T-helper 22 cell (primary cell): ENCODE measurements around the gene CPE.
"Not testable (repeated sequence)": the region's sequence is repeated elsewhere in the genome, so short reads cannot be mapped to it uniquely, and the experiment has no call there.

ENCODE experiments used
- DNase-seq: peaks from one replicate; pipeline ENCODE4 v3.0.0-alpha.2; 2020; ENCODE audit warnings: low read depth

CPE gene

DNA sequence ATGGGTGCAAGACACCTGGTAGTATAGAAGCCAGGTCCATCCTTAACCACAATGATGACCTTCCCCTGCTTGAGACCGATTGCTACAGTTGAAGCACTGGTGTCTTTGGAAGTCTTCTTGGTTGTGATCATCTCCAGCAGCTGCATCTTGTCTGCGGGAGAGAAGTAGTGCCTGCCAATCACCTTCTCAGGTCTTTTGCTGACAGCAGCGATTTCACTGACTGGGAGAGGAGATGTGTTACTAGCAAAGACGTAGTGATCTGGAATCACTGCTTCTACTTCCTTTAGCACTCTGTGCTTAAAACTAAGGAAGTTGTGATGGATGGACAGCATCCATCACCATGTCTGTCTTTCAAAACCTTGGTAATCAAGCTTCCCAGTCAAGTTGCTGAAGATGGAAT, 25.9 kb downstream of the CPE start:
- DNase-seq: no peak

DNA sequence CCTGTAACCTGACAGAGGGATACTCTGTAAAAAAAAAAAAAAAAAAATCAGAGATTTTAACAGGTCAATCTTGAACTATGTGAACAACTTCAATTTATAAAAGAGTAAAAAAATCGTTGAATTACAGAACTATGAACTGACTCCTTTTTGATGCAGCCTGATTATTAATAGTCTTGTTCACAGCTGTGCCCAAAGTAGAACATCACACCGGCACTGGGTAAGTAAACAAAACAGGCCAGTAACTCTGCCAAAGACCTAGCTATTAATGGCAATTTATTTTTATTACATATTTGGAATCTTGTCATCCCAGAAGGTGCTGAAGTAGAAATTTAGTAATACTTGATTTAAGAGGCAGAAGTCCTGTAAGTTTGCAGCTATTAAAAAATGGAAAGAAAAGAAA, 31.4 kb downstream of the CPE start:
- DNase-seq: no peak

DNA sequence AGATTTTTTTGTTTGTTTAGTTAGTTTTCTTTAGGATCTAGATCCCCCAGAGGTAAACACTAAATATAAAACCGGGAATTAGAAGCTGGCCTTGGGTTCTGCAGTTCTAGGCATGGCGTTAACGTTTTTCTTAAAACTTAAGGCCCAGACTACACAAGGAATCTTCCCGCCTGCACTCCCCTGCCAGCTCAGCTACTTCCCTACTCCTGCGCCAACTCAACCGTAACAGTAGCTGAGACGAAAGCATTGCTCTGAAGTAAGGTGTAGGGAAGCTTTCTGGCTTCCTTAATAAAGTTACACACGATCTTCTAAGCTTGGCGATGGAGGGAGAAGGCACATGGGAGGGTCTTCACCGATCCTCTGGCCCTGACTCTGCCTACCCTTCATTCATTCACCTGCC, 37.1 kb downstream of the CPE start:
- no peak for DNase-seq

DNA sequence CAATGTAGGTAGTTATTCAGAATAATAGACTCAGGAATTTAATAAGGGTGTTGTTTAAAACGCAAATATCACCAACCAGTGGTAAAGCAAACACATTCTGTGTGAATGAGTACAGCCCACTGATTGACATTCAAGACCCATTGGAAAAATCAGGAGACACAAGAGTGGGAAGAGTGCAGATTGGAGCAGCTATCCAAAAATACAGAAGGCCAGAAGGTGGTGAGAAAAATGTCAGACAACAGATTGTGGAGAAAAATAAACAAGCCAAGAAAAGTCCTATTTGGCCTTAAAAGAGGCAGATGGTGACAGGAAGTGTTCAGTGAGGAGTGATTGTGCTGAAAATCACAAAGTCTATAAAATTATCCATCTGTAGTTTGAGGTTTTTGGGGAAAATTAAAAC, 39.3 kb downstream of the CPE start:
- no peak for DNase-seq

DNA sequence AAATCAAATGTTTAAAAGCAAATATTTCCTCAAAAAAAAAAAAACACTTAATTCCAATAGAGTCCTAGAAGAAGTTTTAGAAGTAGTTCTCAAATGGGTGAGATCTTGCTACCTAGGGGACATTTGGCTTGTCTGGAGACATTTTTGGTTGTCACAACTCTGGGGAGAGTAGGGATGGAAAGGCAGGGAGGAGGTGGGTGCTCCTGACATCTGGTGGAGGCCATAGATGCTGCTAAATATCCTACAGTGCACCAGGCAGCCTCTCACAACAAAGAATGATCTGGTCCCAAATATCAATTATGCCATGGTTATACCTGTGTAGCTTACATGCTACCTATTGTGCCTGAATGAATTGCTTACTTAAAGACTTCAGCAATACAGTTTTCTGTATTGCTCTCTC, 46.8 kb downstream of the CPE start:
- DNase-seq: no peak

DNA sequence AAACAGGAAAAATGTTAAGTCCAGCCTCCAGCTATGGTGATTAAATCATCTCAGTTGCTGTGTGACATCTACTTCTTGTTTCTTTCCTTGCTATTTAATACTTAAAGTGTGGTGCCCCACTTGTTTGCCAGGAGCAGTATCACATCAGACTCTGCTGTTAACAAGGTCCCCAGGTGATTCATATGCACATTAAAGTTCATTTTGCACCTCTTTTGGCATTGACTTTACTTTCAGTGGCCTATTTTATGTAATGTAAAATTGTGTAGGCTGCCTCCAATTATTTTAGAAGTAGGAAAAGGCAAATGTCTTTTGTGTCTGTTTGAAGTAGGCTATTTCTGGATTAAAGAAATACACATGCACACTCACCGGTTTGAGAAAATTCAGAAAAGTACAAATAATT, 47.5 kb downstream of the CPE start:
- DNase-seq: no peak

DNA sequence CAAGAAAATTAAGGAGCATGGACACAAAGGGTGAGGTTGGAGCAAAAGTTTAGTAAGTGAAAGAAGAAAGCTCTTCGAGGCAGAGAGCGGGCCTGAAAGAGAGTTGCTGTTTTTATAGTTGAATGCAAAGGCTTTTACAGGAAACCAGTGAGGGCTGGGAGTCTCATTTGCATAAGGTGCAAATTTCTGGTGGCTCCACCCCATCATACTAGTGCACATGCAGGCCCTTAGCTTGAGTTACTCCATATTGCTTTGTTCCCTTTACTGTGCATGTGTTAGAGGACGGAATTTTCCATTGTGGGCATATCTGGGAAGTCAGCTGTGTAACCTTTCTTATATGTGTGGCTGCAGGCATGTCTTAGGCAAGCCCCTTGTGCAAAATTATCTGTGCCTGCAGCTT, 48.0 kb downstream of the CPE start:
- DNase-seq: no peak

DNA sequence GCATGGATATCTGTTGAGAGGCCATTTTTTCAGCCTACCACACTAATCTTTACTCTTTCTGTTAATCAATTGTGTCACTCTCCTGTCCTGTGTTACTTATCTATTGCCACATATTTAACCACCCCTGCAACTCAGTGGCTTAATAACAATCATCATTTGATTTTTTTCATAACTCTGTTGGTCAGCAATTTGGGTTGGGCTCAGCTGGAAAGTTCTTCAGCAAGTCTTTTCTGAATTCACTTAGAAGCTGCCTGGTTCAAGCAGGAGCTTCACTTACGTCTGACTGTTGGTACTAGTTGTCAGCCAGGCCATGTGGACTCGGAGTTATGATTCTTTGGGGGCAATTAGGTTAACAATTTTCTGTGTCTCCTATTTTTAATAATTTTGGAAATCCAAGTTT, 50.1 kb downstream of the CPE start:
- no peak for DNase-seq

DNA sequence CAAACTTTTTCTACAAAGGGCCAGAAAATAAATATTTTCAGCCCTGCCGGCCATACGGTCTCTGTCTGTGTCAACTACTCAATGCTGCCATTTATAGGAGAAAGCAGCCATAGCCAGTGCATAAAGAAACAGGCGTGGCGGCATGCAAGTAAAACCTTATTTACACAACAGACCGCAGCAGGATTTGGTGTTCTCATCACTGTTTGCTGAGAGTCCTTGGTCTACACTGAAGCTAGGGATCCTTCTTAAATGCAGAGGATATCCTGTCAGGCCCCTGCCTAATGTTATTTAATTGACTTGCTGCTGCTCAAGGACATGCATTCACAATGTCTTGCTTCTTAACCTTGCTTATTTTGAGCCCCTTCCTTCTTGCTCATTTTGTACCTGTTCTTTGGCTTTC, 54.7 kb downstream of the CPE start:
- no peak for DNase-seq

DNA sequence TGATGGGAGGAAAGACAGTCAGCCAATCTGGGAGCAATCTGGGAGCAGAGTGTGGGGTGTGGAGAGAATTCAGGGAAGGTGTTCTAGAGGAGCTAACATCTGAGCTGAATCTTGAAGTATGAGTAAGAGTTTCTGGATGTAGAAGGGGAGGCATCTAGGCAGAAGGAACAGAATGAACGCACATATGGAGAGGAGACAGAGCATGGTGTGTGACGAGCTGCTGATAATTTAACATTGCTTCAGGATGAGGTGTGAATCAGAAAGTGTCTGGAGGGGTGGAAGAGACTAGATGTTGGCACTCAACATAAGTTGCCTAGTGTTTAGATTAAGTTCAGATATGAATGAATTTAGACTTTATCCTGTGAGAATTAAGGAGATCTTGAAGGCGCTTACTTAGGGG, 58.9 kb downstream of the CPE start:
- no peak for DNase-seq

DNA sequence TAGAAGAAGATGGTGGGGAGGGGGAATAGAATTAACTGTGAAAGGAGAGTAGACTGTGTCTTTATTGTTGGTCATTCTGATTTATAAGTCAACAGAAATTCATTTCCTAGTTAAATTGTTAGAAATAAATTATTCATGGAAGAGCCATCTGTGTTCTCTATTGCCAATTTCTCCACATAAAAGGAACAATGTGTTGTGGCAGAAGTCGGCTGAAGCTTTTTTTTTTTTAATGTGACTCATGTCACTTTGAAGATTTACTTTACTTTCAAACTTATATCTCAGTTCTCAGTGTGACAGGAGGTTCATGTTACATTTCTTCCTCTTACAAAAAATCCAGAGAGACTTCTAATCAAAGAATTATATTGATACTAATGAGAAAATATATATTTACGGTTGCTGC, 60.5 kb downstream of the CPE start:
- DNase-seq: no peak

DNA sequence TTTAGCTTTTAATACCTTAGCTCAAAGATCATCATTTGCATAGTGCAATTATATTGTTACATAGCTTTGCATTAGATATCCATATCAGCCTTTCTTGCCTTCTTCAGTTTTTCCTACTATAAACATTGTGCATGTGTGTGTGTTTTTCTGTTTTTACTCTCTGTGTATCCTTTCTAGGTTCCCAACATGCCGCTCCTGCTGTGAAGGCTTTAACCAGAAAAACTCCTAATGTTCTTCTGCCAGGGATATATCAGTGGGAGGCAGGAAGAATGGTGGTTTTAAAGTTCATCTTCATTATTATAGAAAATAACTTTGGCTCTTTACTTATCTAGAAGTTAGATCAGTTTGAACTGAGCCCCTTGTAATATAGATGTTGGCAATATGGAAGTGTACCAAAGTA, 61.2 kb downstream of the CPE start:
- DNase-seq: no peak

DNA sequence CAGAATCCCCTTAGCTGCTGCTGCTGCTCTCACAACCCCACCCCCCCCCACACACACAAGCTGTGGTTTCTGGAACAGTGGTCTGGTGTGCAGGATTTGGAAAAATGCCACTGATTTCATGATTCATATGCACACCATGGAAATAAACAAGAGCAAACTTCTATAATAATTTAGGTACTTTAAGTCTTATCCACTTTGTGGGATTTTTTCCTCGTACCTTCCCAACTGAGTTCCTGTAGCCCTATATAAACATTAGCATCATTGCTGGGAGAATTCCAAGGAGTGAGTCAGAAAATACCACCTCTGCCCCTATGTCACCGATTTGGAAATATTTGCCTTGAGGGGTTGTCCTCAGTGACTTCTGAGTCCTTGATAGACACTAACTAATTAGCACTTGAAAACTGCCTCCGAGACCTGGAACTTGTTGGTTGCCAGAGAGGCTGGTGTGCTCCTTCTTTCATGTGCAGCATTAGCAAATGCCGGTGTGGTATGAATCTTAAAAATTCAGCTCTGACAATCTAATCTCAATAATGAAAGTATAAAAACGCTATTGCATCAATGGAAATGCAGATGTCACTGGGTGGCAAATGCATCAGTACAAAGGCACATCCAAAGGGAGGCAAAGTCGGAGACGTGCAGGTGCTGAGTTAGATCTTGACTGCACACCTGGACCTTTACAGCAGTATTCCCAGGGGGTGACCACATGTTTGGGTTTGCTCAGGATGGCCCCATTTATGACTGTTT, 61.8 kb downstream of the CPE start:
- no peak for DNase-seq

DNA sequence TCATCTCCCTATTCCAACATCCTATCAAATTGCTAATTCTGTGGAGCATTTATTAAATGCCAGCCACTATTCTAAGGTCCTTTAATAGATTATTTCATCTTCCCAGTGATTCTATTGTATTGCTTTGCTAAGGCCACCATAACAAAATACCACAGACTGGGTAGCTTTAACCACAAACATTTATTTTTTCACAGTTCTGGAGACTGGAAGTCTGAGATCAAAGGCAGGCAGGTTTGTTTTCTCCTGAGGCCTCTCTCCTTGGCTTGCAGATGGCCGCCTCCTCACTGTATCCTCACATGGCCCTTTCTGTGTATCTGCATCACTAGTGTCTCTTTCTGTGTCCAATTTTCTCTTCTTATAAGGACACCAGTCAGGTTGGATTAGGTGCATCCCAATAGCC, 64.5 kb downstream of the CPE start:
- no peak for DNase-seq

DNA sequence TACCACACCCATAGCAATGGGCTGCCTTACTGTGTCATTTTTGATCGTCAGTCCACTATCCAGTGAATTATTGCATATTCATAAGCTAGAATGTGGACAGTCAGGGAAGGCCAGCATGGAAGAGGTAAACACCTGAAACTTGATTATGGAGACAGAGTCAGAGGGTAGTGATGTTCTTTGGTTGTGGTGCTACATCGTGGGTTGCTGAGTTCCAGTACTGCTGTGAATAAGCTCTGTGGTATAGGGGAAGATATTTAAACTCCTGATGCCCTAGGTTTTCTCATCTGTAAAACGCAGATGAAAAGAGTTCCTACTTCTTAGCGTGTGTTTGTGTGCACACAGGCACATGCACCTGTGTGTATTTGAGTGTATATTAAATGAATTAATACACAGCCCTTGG, 69.9 kb downstream of the CPE start:
- DNase-seq: no peak

DNA sequence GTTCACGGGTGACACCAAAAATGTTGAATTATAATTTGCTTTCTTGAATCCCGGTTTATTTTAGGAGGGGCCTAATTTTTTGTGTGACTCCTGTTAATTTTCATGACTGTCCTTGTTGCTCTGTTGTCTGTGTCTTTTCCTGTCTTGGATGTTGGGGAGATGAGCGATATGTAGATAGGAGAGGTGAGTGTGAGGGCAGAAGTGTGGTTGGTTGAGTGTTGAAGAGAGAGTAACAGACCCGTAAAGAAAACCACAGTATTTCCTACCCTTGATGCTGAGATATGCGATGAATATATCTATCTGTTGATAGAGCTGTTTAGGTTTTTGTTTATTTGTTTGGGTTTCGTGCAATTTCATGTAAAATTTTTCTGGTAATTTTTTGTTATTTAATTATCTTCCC, 70.5 kb downstream of the CPE start:
- DNase-seq: no peak

DNA sequence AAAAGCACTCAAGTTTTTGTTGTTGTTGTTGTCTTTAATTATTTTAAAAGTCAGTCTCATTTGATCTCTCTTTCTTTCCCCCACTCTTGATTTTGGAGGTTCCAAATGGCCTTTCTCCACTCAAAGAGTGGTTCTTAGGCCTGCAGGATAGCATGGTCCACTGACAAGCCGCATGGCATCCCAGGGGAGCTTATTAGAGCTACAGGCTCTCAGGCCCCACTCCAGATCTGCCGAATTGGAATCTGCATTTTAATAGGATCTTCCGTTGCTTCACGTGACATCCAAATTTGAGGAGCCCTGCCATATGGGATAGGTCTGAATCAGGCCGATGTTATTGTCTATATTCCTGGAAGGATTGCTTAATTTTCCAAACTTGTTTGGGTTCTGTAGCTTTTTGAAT, 72.1 kb downstream of the CPE start:
- no peak for DNase-seq

DNA sequence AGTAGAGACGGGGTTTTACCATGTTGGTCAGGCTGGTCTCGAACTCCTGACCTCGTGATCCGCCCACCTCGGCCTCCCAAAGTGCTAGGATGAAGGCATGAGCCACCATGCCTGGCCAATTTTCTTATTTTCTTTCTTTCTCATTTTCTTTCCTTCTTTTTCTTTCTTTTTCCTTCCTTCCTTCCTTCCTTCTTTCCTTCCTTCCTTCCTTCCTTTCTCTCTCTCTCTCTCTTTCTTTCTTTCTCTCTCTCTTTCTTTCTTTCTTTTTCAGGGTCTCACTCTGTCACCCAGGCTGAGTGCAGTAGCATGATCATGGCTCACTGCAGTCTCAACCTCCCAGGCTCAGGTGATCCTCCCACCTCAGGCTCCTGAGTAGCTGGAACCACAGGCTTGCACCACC, 74.3 kb downstream of the CPE start:
- not testable (repeated sequence) for DNase-seq

DNA sequence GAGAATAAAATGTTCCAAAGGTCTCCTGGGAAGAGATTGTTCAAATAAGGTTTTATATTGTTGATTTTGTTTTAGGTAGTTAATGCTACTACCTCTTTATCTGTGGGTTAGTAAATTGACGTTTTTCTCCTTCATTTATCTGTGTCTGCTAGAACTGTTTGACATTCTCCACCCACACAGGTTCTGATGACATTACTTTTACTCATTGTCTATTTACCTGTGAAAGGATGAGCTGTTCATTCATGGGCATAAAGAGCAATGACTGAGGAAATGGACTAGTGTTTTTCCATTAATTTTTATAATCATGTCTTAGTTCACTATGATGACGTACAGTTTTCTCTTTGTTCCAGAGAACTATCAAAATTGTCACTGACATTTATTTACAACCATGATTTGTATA, 75.6 kb downstream of the CPE start:
- DNase-seq: no peak

DNA sequence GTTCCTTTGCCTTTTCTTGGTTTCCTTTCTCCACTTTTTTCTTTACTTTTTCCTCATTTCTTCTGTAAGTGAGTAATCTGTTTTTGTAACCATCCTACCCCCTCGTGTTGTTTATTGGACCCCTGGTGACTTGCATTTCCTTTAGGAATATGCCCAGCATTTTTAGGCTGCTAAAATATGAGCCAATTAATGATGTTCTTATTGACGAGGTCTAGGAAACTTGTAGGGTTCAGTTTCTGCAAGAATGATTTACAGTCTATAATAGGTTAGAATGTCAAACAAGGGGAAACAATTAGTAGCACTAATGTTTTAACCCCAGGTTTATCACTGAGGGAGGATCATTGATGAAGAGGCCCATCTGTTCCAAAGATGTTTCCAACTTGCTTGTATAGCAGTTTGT, 79.0 kb downstream of the CPE start:
- no peak for DNase-seq

DNA sequence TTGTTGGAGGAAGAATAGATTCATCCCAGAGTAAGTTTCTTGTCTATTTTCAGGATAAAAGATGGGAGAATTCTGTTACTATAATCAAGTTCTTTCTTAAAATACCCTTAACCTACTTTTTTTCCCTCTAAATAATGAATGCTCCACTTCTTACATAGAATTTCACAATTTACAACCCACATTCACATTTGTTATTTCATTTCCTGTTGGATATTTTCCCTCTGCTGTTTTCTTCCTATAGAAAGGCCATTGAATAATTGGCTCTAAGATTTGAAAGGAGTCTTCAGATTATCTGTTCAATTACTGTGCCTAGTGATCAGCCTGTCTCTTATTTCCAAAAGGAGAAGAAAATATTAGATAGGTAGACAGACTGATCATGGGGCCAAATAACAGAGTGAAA, 79.7 kb downstream of the CPE start:
- DNase-seq: no peak

DNA sequence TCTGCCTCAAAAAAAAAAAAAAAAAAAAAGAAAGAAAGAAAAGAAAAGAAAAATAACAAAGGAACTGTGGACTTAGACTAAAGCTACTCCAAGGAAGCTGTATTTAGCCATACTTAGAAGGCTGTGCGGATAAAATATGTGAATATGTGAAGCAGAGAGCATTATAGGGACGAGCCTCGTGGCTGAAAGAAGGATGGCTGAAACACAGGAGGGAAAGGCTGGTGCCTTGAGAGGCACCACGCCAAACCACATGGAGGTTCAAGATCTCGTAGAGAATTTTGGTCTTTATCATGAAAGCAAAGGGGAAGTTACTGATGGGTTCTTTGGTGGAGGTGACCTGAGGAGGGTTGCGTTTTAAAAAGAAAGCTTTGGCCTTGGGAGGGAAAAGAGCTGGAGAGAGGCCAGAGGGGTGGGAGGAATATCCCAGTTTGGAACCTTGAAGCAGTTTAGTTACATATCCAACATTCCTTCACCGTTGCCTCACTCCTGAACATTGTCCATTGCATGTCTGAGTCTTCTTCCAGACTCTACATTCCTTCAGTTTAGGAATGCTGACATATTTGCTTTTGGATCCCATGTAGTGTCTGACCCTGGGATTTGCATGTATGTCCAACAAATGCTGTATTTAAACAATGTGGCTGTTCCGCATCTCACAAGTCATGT, 82.5 kb downstream of the CPE start:
- no peak for DNase-seq

DNA sequence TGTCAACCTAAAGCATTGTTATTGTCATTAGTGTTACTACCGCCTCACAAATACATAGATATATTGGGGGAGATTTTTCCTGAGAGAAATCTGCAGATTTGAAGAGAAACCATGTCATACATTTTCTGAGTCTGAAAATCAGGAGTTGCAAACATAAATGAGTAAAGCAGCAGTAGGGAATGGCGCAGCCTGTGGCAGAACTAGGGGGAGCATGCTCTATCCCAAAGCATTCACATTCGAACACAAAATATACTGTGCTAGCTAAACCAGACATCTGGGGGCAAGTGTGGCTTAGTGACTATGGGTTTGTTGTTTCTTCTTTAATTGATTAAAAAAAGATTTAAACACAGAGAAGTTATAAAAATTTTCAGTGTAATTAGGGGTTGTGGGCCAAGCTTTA, 83.2 kb downstream of the CPE start:
- DNase-seq: no peak

DNA sequence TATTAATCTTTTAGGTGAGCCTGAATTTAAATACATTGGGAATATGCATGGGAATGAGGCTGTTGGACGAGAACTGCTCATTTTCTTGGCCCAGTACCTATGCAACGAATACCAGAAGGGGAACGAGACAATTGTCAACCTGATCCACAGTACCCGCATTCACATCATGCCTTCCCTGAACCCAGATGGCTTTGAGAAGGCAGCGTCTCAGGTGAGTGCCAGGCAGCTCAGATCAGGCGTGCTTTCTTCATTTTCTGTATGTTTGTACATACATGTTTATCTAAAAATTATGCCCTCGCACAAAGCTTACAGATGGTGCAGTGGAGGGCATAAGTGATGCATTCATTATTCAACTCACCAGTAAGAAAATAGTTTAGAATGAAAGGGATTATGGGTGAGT, 85.6 kb downstream of the CPE start:
- no peak for DNase-seq
